DND-41 (cell line): ENCODE results near the gene ALDH16A1.

Source experiments
- ATAC-seq: fragments of 200-7000 bp; cut with Tn5 transposase; 3 replicates; pipeline ENCODE4 v1.9.1; 2021; ENCODE audit warnings: low read depth; ENCODE audit not compliant: insufficient read depth
- DNase-seq: peaks from one replicate; pipeline ENCODE4 v3.0.0-alpha.2; 2020
- H2AFZ ChIP-seq: 2 replicates; pipeline ENCODE4 v1.6.0; 2012; ENCODE audit warnings: low read depth, low read length
- H3K27ac ChIP-seq: 2 replicates; pipeline ENCODE4 v1.5.1; 2012; ENCODE audit warnings: low read length, inconsistent platforms
- H3K27me3 ChIP-seq: fragments of 200-600 bp; sonication (generic); 2 replicates; pipeline ENCODE4 v1.6.0; 2012; ENCODE audit warnings: low read length, mild to moderate bottlenecking, inconsistent platforms; ENCODE audit not compliant: insufficient read depth, poor library complexity
- H3K36me3 ChIP-seq: 2 replicates; pipeline ENCODE4 v1.5.1; 2012; ENCODE audit warnings: low read length, inconsistent platforms; ENCODE audit not compliant: insufficient read depth
- H3K4me1 ChIP-seq: 2 replicates; pipeline ENCODE4 v1.5.1; 2012; ENCODE audit warnings: mild to moderate bottlenecking, low read length; ENCODE audit not compliant: insufficient read depth
- H3K4me2 ChIP-seq: 2 replicates; pipeline ENCODE4 v1.6.0; 2012; ENCODE audit warnings: mild to moderate bottlenecking, moderate library complexity, low read length, inconsistent platforms; ENCODE audit not compliant: insufficient read depth
- H3K4me3 ChIP-seq, 2 experiments: fragments of 200-600 bp in 1 of 2; shearing (Covaris generic) in 1 of 2; 2 replicates each; pipeline ENCODE4 v1.5.1; 2012 to 2016; ENCODE audit warnings: inconsistent platforms in 2 of 2, low read length in 2 of 2, mild to moderate bottlenecking in 2 of 2, low read depth in 1 of 2, moderate library complexity in 1 of 2
- H3K79me2 ChIP-seq: 2 replicates; pipeline ENCODE4 v1.6.0; 2012; ENCODE audit warnings: low read length, inconsistent platforms; ENCODE audit not compliant: insufficient read depth
- H3K9ac ChIP-seq: 2 replicates; pipeline ENCODE4 v1.6.0; 2012; ENCODE audit warnings: low read depth, mild to moderate bottlenecking, inconsistent platforms, low read length, moderate library complexity
- H3K9me3 ChIP-seq: 2 replicates; pipeline ENCODE4 v1.5.1; 2012; ENCODE audit warnings: low read length, moderate library complexity, mild to moderate bottlenecking, inconsistent platforms; ENCODE audit not compliant: insufficient read depth, severe bottlenecking
- H4K20me1 ChIP-seq: 2 replicates; pipeline ENCODE4 v1.6.0; 2012; ENCODE audit warnings: low read length; ENCODE audit not compliant: insufficient read depth
- EZH2 ChIP-seq: IDR thresholded peaks from 3 replicates; pipeline ENCODE4 v1.6.1; 2012; ENCODE audit warnings: borderline replicate concordance, low read depth, mild to moderate bottlenecking, moderate library complexity, low read length, inconsistent platforms; ENCODE audit not compliant: severe bottlenecking
- TF ChIP-seq, protein P1 (sequence below): IDR thresholded peaks from 2 replicates; pipeline ENCODE4 v1.5.1; 2012; ENCODE audit warnings: borderline replicate concordance, low read length, moderate library complexity, mild to moderate bottlenecking; ENCODE audit not compliant: poor library complexity, severe bottlenecking; ENCODE audit errors: extremely low read depth

The ALDH16A1 gene

GRCh38 chr19:49502866-49503581 lies 50.0 kb downstream of the ALDH16A1 start:
- H2AFZ ChIP-seq = no peak overlapping the region
- peaks cover 23% of the 10 kb centered on the region for H4K20me1 ChIP-seq
- H3K4me1 ChIP-seq = peaks cover 34% of the 10 kb centered on the region
- ATAC-seq = no peak
- H3K9me3 ChIP-seq = no peaks in the 10 kb centered on the region
- H3K36me3 ChIP-seq = peaks cover 22% of the 10 kb centered on the region
- H3K27me3 ChIP-seq = no peaks in the 10 kb centered on the region
- H3K27ac ChIP-seq = no peak overlapping the region
- no peak overlapping the region for H3K4me2 ChIP-seq
- H3K9ac ChIP-seq = no peak overlapping the region
- peaks cover 8% of the 10 kb centered on the region for H3K79me2 ChIP-seq
- no peak for TF ChIP-seq EZH2
- TF ChIP-seq, protein P1, sequence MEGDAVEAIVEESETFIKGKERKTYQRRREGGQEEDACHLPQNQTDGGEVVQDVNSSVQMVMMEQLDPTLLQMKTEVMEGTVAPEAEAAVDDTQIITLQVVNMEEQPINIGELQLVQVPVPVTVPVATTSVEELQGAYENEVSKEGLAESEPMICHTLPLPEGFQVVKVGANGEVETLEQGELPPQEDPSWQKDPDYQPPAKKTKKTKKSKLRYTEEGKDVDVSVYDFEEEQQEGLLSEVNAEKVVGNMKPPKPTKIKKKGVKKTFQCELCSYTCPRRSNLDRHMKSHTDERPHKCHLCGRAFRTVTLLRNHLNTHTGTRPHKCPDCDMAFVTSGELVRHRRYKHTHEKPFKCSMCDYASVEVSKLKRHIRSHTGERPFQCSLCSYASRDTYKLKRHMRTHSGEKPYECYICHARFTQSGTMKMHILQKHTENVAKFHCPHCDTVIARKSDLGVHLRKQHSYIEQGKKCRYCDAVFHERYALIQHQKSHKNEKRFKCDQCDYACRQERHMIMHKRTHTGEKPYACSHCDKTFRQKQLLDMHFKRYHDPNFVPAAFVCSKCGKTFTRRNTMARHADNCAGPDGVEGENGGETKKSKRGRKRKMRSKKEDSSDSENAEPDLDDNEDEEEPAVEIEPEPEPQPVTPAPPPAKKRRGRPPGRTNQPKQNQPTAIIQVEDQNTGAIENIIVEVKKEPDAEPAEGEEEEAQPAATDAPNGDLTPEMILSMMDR = peak; percentile 53
- H3K4me3 ChIP-seq = no peak overlapping the region
- DNase-seq = no peak

DNA sequence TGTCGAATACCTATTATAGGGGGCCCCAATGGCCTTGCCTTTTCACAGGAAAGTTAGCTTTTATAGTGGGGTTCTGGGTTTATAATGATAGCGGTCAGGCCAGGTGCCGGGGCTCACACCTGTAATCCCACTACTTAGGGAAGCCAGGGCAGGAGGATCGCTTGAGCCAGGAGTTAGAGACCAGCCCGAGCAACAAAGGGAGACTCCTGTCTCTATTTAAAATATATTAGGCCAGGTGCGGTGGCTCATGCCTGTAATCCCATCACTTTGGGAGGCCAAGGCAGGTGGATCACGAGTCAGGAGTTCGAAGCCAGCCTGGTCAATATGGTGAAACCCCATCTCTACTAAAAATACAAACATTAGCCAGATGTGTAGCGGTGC lies 50.5 kb downstream of the ALDH16A1 start:
- H3K27ac ChIP-seq = no peak overlapping the region
- peaks cover 2% of the 10 kb centered on the region; the same call in 1 of the 2 replicates for H3K79me2 ChIP-seq
- ATAC-seq (no peak), DNase-seq (no peak)
- no peak overlapping the region for H3K9ac ChIP-seq
- H3K4me2 ChIP-seq = no peak overlapping the region
- peaks cover 18% of the 10 kb centered on the region for H4K20me1 ChIP-seq
- no peaks in the 10 kb centered on the region for H3K9me3 ChIP-seq
- no peak overlapping the region for H2AFZ ChIP-seq
- H3K4me3 ChIP-seq = no peak overlapping the region
- H3K36me3 ChIP-seq = peaks cover 16% of the 10 kb centered on the region
- no peaks in the 10 kb centered on the region for H3K27me3 ChIP-seq
- TF ChIP-seq EZH2 = no peak
- TF ChIP-seq, protein P1 = no peak
- H3K4me1 ChIP-seq = peaks cover 29% of the 10 kb centered on the region

- no peaks in the 10 kb centered on the region for H3K9me3 ChIP-seq
- DNase-seq = peak; percentile 77
- no peak overlapping the region for H2AFZ ChIP-seq
- H3K36me3 ChIP-seq = no peaks in the 10 kb centered on the region
- no peaks in the 10 kb centered on the region for H4K20me1 ChIP-seq
- H3K4me2 ChIP-seq = no peak overlapping the region
- TF ChIP-seq, protein P1 = peak; percentile 98
- TF ChIP-seq EZH2 = no peak
- peaks cover 3% of the 10 kb centered on the region; the same call in 1 of the 2 replicates for H3K4me1 ChIP-seq
- peak; percentile 89 for ATAC-seq
- no peak overlapping the region for H3K9ac ChIP-seq
- H3K79me2 ChIP-seq = no peaks in the 10 kb centered on the region
- no peak overlapping the region for H3K27ac ChIP-seq
- H3K4me3 ChIP-seq = no peak overlapping the region
- H3K27me3 ChIP-seq = no peaks in the 10 kb centered on the region
Observed at GRCh38 chr19:49506575-49507105, 53.6 kb downstream of the ALDH16A1 start.
